Neuronal stem cell (in vitro differentiated cells): Measurements from ENCODE around the gene PLP1.
"Not testable (repeated sequence)": the region's sequence is repeated elsewhere in the genome, so short reads cannot be mapped to it uniquely, and the experiment has no call there.

Experiments
- DNase-seq: peaks from one replicate; pipeline ENCODE4 v3.0.0-alpha.2; 2013; ENCODE audit warnings: low spot score
- H2AFZ ChIP-seq: one replicate; pipeline ENCODE4 v1.6.1; 2013; ENCODE audit warnings: mild to moderate bottlenecking, low read length, inconsistent platforms
- H2AK5ac ChIP-seq: 2 replicates; pipeline ENCODE4 v1.6.1; 2013; ENCODE audit warnings: low read depth, mild to moderate bottlenecking, inconsistent platforms, low read length, moderate library complexity, mixed read lengths
- H2BK120ac ChIP-seq: 2 replicates; pipeline ENCODE4 v1.6.1; 2013; ENCODE audit warnings: low read depth, mild to moderate bottlenecking, inconsistent platforms, low read length, moderate library complexity, mixed read lengths
- H2BK12ac ChIP-seq: one replicate; pipeline ENCODE4 v1.6.1; 2013; ENCODE audit warnings: low read length, inconsistent platforms
- H2BK15ac ChIP-seq: 2 replicates; pipeline ENCODE4 v1.6.1; 2013; ENCODE audit warnings: mild to moderate bottlenecking, low read length, inconsistent platforms, mixed read lengths
- H2BK5ac ChIP-seq: one replicate; pipeline ENCODE4 v1.6.1; 2013; ENCODE audit warnings: inconsistent platforms, mild to moderate bottlenecking, low read length, moderate library complexity
- H3K14ac ChIP-seq: one replicate; pipeline ENCODE4 v1.6.1; 2013; ENCODE audit warnings: low read length, inconsistent platforms
- H3K18ac ChIP-seq: 2 replicates; pipeline ENCODE4 v1.6.1; 2013; ENCODE audit warnings: low read length, inconsistent platforms
- H3K23ac ChIP-seq: 2 replicates; pipeline ENCODE4 v1.6.1; 2013; ENCODE audit warnings: low read depth, mild to moderate bottlenecking, mixed read lengths, low read length, inconsistent platforms; ENCODE audit not compliant: poor library complexity
- H3K27ac ChIP-seq: replicated peaks from 3 replicates; pipeline ENCODE4 v1.5.1; 2013; ENCODE audit warnings: low read length, inconsistent platforms
- H3K27me3 ChIP-seq, 3 experiments: 2 replicates each; pipeline ENCODE4 v1.6.1; 2013; ENCODE audit warnings: low read length in 3 of 3, mild to moderate bottlenecking in 2 of 3, inconsistent platforms in 1 of 3, low read depth in 1 of 3, mixed read lengths in 1 of 3, moderate library complexity in 1 of 3; ENCODE audit not compliant: control insufficient read depth in 3 of 3, insufficient read depth in 3 of 3
- H3K36me3 ChIP-seq, 2 donors: replicated peaks in 1 of 2; 2 replicates each; pipeline ENCODE4 v1.6.1; 2013; ENCODE audit warnings: low read length in 2 of 2; ENCODE audit not compliant: control insufficient read depth in 2 of 2, insufficient read depth in 2 of 2
- H3K4ac ChIP-seq: 2 replicates; pipeline ENCODE4 v1.6.1; 2013; ENCODE audit warnings: inconsistent platforms, mild to moderate bottlenecking, low read length, moderate library complexity
- H3K4me1 ChIP-seq, 2 donors: 1 replicate in 1 of 2; 2 replicates in 1 of 2; pipeline ENCODE4 v1.6.1; 2013; ENCODE audit warnings: low read length in 2 of 2, low read depth in 1 of 2; ENCODE audit not compliant: control insufficient read depth in 2 of 2, insufficient read depth in 1 of 2
- H3K4me2 ChIP-seq: one replicate; pipeline ENCODE4 v1.6.1; 2013; ENCODE audit warnings: mild to moderate bottlenecking, low read length, inconsistent platforms; ENCODE audit not compliant: insufficient read depth, poor library complexity, severe bottlenecking
- H3K4me3 ChIP-seq, 2 donors: 2 replicates each; pipeline ENCODE4 v1.5.1; 2013; ENCODE audit warnings: low read length in 2 of 2, mild to moderate bottlenecking in 2 of 2, inconsistent platforms in 1 of 2, moderate library complexity in 1 of 2
- H3K79me1 ChIP-seq: one replicate; pipeline ENCODE4 v1.6.1; 2013; ENCODE audit warnings: low read depth, mild to moderate bottlenecking, inconsistent platforms, low read length, moderate library complexity
- H3K9ac ChIP-seq: one replicate; pipeline ENCODE4 v1.6.1; 2013; ENCODE audit warnings: mild to moderate bottlenecking, low read depth, low read length, inconsistent platforms; ENCODE audit not compliant: poor library complexity
- H3K9me3 ChIP-seq, 2 donors: replicated peaks in 1 of 2; 2 replicates each; pipeline versions ENCODE3 to v1.6.1; 2013; ENCODE audit warnings: low read length in 2 of 2, mild to moderate bottlenecking in 2 of 2, inconsistent platforms in 1 of 2, low read depth in 1 of 2, mixed read lengths in 1 of 2, moderate library complexity in 1 of 2; ENCODE audit not compliant: control insufficient read depth in 2 of 2, insufficient read depth in 1 of 2
- H4K8ac ChIP-seq: one replicate; pipeline ENCODE4 v1.6.1; 2013; ENCODE audit warnings: low read depth, mild to moderate bottlenecking, inconsistent platforms, low read length, moderate library complexity
- H4K91ac ChIP-seq: one replicate; pipeline ENCODE4 v1.6.1; 2013; ENCODE audit warnings: low read length, low read depth, mild to moderate bottlenecking, inconsistent platforms; ENCODE audit not compliant: poor library complexity
- WGBS, 2 donors: extraction: QIAGEN DNeasy Blood & Tissue Kit; methylation state at CpG; one replicate each; pipeline ENCODE4 v1.1.7; 2013; ENCODE audit warnings: missing lambda C conversion rate in 2 of 2, mixed read lengths in 1 of 2; ENCODE audit not compliant: insufficient read length in 2 of 2, insufficient replicate concordance in 1 of 2; ENCODE audit errors: extremely low coverage in 2 of 2; 5-methylcytosine and 5-hydroxymethylcytosine counted together

PLP1 gene

GRCh38 chrX:103754401-103754800, 22.2 kb upstream of the PLP1 start:
- H3K4me2 ChIP-seq: no peak overlapping the region
- H3K4ac ChIP-seq: no peak overlapping the region
- no peak overlapping the region for H4K91ac ChIP-seq
- no peak overlapping the region for H3K9ac ChIP-seq
- no peak for DNase-seq
- H2BK12ac ChIP-seq: no peak overlapping the region
- no peak overlapping the region for H2AK5ac ChIP-seq
- H2AFZ ChIP-seq: no peak overlapping the region
- H3K4me3 ChIP-seq: no peak overlapping the region
- H2BK15ac ChIP-seq: no peak overlapping the region
- H3K27ac ChIP-seq: no peak overlapping the region
- no peak overlapping the region for H4K8ac ChIP-seq
- H3K79me1 ChIP-seq: no peaks in the 10 kb centered on the region
- no peaks in the 10 kb centered on the region for H3K9me3 ChIP-seq
- WGBS, 2 donors: no CpG with 5 or more reads among the region's 4 CpGs
- H3K36me3 ChIP-seq: no peaks in the 10 kb centered on the region
- peaks cover 0 to 11% (median 0%) of the 10 kb centered on the region in 3 experiments for H3K27me3 ChIP-seq
- no peak overlapping the region for H2BK120ac ChIP-seq
- H3K18ac ChIP-seq: no peak overlapping the region
- no peak overlapping the region for H3K23ac ChIP-seq
- H2BK5ac ChIP-seq: no peak overlapping the region
- no peak overlapping the region for H3K14ac ChIP-seq
- no peaks in the 10 kb centered on the region for H3K4me1 ChIP-seq

DNA sequence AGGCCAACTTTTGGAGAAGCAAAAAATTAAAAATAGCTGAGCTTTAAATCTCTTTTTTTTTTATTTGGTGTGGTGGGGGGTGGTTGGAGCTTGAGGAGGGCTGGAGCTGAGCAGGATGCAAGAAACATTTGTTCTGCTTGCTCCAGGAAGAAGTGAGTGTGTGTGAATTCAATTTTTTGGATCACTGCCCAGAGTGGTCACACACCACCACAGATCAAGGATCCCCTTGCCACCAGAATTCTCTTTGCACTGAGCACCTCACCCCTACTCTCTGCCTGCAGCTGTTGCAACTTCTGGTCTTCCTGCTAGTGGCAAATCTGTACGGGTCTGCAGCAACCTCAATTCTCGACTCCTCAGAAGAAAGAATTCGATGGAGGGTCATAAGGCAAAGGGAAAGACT, 19.9 kb upstream of the PLP1 start:
- no peak for DNase-seq
- Histone ChIP-seq H3K14ac (no peak overlapping the region), H3K9ac (no peak overlapping the region), H3K27me3 (peaks cover 0 to 8% (median 0%) of the 10 kb centered on the region in 3 experiments), H2AK5ac (no peak overlapping the region), H4K91ac (no peak overlapping the region), H3K23ac (no peak overlapping the region), H4K8ac (no peak overlapping the region), H3K18ac (no peak overlapping the region), H2BK120ac (no peak overlapping the region), H3K4me2 (no peak overlapping the region), H3K4me3 (no peak overlapping the region), H2AFZ (no peak overlapping the region), H3K4ac (no peak overlapping the region), H2BK12ac (no peak overlapping the region), H2BK15ac (no peak overlapping the region), H2BK5ac (no peak overlapping the region), H3K27ac (no peak overlapping the region), H3K9me3 (no peaks in the 10 kb centered on the region), H3K36me3 (no peaks in the 10 kb centered on the region), H3K79me1 (no peaks in the 10 kb centered on the region), H3K4me1 (no peaks in the 10 kb centered on the region)
- no CpG with 5 or more reads among the region's 3 CpGs for WGBS, 2 donors

GRCh38 chrX:103758555-103758954, 18.1 kb upstream of the PLP1 start:
- Histone ChIP-seq H4K8ac (no peak overlapping the region), H3K27ac (no peak overlapping the region), H2BK15ac (no peak overlapping the region), H2AFZ (no peak overlapping the region), H3K4ac (no peak overlapping the region), H3K4me3 (no peak overlapping the region), H2BK12ac (no peak overlapping the region), H3K14ac (no peak overlapping the region), H2BK120ac (no peak overlapping the region), H3K4me1 (no peaks in the 10 kb centered on the region), H2BK5ac (no peak overlapping the region), H3K9ac (no peak overlapping the region), H2AK5ac (no peak overlapping the region), H3K18ac (no peak overlapping the region), H3K23ac (no peak overlapping the region), H3K27me3 (peaks cover 0 to 8% (median 0%) of the 10 kb centered on the region in 3 experiments), H3K79me1 (no peaks in the 10 kb centered on the region), H3K9me3 (no peaks in the 10 kb centered on the region), H4K91ac (no peak overlapping the region), H3K36me3 (no peaks in the 10 kb centered on the region), H3K4me2 (no peak overlapping the region)
- no CpG with 5 or more reads among the region's 1 CpG for WGBS, 2 donors
- no peak for DNase-seq

GRCh38 chrX:103763541-103763940, 13.1 kb upstream of the PLP1 start:
- H3K4me3 ChIP-seq, H2AFZ ChIP-seq, H3K18ac ChIP-seq, H3K4me2 ChIP-seq, H2BK5ac ChIP-seq, H3K4me1 ChIP-seq, H3K14ac ChIP-seq, H3K9me3 ChIP-seq, H3K27me3 ChIP-seq, H2BK120ac ChIP-seq, H2BK12ac ChIP-seq, H3K4ac ChIP-seq, H2AK5ac ChIP-seq, H3K23ac ChIP-seq, H3K36me3 ChIP-seq, H3K27ac ChIP-seq, H4K8ac ChIP-seq, DNase-seq, H2BK15ac ChIP-seq, H4K91ac ChIP-seq, H3K79me1 ChIP-seq, H3K9ac ChIP-seq: not testable (repeated sequence)
- WGBS, 2 donors: no CpG with 5 or more reads among the region's 5 CpGs
